DND-41 (cell line): ENCODE data around the gene SEC14L5.

ENCODE experiments used
- CTCF ChIP-seq: IDR thresholded peaks from 2 replicates; pipeline ENCODE4 v1.5.1; 2012; ENCODE audit warnings: borderline replicate concordance, low read length, moderate library complexity, mild to moderate bottlenecking; ENCODE audit not compliant: poor library complexity, severe bottlenecking; ENCODE audit errors: extremely low read depth
- EZH2 ChIP-seq: IDR thresholded peaks from 3 replicates; pipeline ENCODE4 v1.6.1; 2012; ENCODE audit warnings: borderline replicate concordance, low read depth, mild to moderate bottlenecking, moderate library complexity, low read length, inconsistent platforms; ENCODE audit not compliant: severe bottlenecking

- TF ChIP-seq CTCF (no peak), EZH2 (no peak)
Observed at GRCh38 chr16:4979736-4980660, 21.9 kb downstream of the SEC14L5 start.
